GM12872 (cell line): ENCODE data around the gene PTPN9.

Experiments
- TF ChIP-seq, protein P1 (sequence below): IDR thresholded peaks from 3 replicates; pipeline ENCODE4 v1.5.1; 2011; ENCODE audit warnings: low read depth, mild to moderate bottlenecking, low read length, moderate library complexity; ENCODE audit not compliant: insufficient read depth

The PTPN9 gene

DNA sequence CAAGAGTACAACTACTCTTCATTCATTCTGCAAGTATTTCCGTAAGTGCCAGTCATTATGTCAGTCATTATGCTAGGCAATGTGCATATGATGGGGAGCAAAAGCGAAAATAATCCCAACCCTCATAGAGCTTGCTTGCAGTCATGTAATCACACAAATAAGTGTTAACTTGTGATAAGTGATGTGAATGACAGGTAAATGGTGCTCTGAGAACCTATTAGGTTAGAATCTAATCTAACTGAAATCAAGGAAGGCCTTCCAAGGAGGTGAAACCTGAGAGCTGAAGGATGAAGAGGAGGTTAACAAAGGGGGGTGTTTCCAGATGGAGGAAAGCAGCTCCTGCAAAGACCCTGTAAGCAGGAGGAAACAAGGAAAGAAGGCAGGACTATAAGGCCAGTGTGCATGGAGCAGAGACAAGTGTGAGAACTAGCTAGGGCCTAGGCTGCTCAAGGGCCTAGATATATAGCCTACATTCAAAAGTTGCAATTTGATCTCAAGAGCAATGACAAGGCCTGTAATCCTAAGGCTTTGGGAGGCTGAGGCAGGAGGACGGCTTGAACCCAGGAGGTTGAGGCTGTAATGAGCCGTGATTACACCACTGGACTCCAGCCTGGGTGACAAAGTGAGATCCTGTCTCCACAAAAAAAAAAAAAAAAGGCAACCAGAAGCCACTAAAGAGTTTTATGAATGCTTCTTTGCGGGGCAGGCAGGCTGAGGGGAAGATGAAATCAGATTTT lies 5.3 kb downstream of the PTPN9 start:
- TF ChIP-seq, protein P1, sequence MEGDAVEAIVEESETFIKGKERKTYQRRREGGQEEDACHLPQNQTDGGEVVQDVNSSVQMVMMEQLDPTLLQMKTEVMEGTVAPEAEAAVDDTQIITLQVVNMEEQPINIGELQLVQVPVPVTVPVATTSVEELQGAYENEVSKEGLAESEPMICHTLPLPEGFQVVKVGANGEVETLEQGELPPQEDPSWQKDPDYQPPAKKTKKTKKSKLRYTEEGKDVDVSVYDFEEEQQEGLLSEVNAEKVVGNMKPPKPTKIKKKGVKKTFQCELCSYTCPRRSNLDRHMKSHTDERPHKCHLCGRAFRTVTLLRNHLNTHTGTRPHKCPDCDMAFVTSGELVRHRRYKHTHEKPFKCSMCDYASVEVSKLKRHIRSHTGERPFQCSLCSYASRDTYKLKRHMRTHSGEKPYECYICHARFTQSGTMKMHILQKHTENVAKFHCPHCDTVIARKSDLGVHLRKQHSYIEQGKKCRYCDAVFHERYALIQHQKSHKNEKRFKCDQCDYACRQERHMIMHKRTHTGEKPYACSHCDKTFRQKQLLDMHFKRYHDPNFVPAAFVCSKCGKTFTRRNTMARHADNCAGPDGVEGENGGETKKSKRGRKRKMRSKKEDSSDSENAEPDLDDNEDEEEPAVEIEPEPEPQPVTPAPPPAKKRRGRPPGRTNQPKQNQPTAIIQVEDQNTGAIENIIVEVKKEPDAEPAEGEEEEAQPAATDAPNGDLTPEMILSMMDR = no peak

DNA sequence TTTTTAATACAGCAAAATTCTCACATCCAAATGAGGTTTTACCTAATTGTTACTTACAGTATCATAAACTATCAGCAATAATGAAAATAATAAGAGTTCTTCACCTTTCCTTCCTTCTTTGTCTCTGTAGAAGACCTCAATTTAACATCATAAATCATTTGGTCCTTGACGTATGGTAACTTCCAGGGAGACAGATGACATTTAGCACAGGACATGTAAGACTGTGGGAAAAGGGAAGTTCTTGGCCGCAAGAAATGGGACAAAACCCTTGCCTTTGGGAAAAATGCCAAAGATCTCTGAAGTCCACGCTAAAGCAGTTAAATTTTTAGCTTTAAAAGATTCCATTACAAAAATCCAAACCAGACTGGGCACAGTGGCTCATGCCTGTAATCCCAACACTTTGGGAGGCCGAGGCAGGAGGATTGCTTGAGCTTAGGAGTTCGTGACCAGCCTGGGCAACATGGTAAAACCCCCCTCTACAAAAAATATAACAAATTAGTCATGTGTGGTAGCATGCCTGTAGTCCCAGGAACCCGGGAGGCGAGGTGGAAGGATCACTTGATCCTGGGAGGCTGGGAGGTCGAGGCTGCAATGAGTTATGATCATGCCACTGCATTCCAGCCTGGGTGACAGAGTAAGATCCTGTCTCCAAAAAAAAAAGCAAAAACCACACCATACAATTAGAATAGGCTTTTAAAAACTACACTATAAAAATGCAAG lies 8.8 kb downstream of the PTPN9 start:
- TF ChIP-seq, protein P1 = no peak

DNA sequence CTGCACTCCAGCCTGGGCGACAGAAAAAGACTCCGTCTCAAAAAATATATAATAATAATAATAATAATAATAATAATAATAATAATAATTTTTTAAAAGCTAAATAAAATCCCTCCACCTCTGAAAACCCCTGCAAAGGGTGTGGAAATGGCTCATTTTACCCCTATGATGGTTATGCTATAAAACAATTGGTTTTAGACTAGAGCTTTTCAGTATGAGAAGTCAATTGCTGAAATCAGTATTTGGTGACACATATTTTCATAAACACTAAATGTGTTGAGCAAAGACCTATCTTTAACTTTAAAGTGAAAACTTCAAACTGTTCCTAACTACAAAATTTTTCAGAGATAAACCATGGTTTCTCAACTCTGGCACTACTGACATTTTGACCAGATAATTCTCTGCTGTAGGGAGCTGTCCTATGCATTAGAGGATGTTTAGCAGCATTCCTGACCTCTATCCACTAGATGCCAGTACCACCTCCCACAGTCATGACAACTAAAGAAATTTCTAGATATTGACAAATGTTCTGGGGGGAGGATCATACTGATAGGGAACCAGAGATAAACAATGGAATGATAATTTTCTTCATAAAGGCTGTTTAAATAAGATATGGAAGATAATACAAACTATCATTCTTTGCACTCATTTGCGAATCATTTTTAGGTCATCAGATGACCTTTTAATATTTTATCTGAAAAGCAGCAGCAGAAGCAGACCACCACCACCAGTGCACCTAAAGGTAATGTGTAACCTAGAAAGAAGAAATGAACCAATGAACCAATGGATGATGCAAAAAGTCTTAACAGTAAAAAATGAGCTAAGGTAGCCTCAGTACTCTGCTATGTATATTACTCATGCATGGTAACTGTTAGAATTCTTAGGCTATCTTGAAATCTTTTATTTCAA lies 13.8 kb downstream of the PTPN9 start:
- TF ChIP-seq, protein P1 = no peak

DNA sequence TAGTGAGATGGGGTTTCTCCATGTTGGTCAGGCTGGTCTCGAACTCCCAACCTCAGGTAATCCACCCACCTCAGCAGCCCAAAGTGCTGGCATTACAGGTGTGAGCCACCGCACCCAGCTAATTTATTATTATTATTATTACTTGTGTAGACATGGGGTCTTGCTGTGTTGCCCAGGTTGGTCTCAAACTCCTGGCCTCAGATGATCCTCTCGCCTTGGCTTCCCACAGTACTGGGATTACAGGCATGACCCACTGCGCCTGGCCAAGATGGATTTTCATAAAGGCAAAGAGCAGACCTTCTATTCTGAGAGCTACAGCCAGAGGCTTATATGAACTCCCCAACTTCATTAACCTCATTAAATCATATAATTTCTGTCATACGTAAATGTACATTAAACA lies 17.2 kb downstream of the PTPN9 start:
- TF ChIP-seq, protein P1 = no peak

DNA sequence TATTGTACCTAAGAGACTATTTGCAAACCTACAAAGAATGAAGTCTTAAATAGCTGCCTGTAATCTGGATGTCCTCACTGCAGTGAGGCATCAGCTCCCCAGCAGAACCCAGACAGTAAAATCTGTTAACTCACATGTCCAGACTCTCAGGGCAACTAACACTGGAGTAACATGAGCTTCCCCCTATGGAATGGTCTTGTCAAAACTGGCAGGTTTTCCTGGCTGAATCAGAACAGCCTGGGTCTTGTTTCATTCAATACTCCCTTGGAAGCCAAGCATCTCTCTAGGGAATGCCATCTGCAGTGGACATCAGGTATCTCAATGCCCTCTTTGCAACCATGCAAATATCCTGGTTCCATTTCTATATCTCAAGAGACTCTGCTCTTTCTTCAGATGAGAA lies 24.4 kb downstream of the PTPN9 start:
- TF ChIP-seq, protein P1 = no peak

DNA sequence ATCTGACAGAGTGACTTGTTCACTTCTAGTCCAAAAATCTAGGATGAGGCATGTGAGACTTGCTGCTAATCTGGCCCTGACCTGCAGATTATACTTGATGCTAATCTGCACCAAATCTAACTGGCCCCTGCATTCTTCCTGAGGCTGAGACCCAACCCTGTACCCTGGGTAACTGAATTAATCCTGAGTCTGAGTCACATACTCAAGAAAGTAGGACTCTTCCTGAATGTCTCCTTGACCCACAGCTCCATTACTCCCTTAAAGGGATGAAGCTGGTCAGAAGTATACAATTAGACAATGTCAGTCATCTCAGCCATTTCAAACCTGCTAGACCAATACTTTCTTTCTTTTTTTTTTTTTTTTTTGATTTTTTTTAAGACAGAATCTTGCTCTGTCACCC lies 25.5 kb downstream of the PTPN9 start:
- TF ChIP-seq, protein P1 = no peak

DNA sequence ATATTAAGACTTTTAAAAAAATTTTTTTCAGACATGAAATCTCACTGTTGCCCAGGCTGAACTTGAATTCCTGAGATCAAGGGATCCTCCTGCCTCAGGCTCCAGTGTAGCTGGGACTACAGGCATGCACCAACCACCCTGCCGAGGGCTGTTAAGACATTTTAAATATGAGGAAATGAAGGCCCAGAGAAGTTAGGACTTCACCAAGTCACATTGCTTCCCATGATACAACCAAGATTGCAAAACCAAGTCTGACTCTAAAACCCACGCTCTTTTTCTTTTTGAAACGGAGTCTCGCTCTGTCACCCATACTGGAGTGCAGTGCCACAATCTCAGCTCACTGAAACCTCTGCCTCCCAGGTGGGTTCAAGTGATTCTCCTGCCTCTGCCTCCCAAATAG lies 28.0 kb downstream of the PTPN9 start:
- TF ChIP-seq, protein P1 = no peak
